Activated T-helper 1 cell treated with anti-CD3 and anti-CD28 coated beads, Interleukin-2, amount 50 U/mL, for 16 hours (primary cell): ENCODE measurements around the gene SIGMAR1.
"Not testable (repeated sequence)": the region's sequence is repeated elsewhere in the genome, so short reads cannot be mapped to it uniquely, and the experiment has no call there.

ENCODE experiments used
- DNase-seq, 2 donors: peaks; one replicate each; pipeline ENCODE4 v3.0.0-alpha.2; 2020; ENCODE audit warnings: low read depth in 1 of 2, low spot score in 1 of 2

SIGMAR1 gene

DNA sequence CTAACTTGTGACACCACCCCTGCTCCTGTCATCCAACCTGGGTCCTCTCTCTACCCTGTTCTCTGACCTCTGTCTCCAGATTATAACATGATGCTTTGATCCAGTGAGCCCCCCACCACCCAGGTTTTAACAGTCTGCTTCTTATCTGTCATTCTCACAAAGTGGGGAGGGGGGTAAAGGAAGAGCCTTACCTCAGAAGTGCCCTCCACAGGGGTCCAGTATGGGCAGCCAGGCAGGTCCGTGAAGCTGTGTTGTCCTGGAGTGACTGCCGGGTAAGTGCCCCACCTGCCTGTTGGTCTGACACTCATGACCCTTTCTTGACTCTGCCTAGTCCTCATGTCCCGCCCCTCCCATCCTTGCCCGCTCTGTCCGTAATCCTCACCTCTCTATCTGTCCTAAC lies 17.8 kb upstream of the SIGMAR1 start:
- no peak for DNase-seq

DNA sequence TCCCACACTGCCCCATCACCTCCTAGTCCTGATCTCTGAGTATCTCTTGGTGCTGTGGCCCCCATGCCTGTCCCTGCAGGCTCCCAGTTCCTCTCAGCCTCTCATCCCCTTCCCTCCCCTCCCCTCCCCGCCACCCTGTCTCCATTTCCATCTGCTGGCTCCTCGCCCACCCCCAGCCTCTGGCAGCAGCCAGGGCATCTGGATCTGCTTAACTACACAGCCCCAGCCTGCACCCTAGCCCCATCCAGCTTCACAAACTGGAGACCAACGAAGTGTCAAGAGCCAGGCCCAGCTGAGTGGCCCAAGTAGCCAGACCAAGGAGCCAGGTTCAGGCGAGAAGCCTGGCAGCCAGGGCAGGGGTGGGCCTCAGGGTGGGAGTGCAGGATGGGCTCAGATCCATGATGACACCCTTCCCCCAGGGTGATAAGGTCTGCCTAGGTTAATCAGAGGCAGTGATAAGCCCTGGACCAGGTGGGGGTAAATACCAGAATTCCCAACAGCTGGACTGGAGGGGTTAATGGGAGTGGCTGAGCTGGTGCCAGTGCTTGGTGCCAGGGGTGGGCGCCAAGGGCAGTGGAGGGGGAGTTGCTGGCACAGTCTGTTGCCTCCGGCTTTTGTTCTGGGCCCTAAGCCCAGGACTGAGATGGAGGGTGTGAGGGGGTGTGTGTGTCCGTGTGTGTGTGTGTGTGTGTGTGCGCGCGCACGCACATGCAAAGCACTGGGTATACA lies 16.9 kb upstream of the SIGMAR1 start:
- DNase-seq = no peak

DNA sequence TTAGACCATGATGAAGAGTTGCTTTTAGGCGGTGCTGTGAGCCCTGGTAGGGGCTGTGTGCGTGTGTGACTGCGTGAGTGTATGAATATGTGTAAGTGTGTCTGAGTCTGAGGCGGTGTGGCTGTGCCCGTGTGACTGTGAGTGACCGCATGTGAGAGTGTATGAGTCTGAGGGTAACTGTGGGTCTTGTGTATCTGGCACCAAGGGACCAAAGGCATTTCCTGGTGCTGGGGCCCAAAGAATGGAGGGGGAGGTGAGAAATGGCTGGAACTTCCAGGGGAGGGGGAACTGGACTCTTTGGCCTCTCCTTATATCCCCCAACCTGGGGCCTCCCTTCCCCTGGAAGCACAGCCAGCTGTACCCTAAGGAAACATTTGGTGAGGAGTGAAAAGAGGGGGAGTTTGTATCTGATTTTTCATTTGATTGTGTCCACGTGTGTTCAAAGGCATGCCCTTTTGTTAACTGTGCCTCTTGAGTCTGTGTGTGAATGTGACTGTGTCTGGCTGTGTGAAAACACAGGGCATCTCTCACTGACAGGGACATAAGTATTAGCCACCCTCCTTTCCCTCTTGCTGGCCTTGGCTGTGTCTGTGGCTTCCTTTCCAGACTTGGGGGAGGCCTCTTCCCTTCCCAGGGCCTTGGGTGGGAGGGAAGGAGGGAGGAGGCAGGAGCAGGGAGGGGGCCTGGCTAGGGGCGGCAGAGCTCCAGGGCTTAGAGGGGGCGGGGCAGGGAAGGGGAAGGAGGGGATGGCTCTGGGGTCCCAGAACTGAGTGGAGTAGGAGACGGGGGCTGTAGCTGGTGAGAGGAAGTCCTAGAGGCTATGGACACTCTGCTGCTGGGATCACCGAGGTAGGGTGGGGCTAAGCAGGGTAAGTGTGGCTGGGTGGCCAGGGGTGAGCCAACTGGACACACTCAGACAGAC lies 15.8 kb upstream of the SIGMAR1 start:
- DNase-seq = no peak

DNA sequence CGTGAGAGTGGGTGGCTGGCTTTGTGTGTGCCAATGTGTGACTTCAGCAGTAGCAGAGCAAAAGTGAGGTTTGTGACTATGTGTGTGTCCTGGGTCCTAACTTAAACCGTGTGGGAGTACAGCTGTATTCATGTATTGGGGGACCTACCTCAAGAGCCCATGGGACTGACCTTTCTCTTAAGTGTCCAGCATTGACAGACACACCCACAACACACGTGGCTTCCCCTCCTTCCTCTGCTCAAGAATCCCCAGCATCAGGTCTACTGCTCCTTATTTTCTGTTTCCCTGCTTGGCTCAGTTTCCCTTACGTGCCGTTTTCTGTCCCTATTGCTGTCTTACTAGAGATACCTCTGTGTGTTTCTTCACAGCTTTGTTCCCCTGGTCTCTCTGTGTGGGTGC lies 15.0 kb upstream of the SIGMAR1 start:
- DNase-seq = no peak

DNA sequence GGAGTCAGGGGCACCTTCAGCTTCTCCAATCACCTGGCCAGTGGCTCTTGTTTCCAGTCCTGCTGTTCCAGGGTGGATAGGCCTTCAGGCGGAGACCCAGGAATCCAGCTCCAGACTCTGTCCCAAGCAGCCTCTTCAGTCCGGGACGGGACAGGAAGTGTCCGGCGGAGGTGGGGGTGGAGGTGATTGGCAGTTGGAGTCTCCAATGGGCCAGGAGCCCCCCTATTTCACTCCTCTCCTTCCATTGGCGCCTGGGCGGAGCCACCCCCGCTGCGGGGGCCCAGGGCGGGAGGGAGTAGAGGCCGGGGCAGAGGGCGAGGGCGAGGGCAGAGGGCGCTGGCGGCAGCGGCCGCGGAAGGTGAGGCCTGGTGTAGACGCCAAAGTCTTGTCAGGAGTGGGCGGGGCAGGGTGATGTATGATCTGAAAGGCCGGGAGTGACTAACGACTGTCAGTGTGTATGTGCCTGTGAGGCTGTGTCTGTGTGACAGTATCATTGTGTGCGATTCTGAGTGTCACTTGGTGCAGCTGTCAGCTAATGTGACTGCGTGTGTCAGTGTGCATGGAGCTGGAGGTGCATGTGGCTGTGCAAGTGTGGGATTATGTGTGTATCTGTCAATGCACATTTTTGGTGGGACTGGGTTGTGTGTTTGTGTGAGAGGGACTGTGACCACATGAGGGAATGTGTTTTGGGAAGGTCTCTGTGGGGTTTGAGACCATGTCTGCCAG lies 14.5 kb upstream of the SIGMAR1 start, which contains the start of gene IL11RA:
IL11RA (plus strand) TSS at position 310 of the 726 bp plus-strand sequence. CDS start 3,033 bp downstream, outside the sequence.
- DNase-seq = no peak

DNA sequence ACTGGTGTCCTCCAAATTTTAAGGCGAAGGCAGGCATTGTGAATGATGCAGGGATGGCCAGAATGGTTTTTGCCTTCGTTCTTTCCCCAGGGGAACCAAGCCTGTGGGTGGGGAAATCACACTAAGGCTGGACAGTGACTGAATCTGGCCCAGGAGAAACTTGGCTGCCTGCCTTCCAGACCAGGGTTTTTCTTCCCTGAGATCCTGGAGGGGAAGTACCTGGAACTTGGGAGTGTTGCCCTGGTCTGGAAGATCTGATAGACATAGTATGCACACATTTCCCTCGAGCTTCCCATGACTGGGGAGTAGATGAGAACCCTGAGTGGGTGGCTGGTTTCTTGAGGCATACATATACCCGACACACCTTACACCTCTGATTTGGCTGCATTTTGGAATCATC lies 13.7 kb upstream of the SIGMAR1 start:
- no peak for DNase-seq

DNA sequence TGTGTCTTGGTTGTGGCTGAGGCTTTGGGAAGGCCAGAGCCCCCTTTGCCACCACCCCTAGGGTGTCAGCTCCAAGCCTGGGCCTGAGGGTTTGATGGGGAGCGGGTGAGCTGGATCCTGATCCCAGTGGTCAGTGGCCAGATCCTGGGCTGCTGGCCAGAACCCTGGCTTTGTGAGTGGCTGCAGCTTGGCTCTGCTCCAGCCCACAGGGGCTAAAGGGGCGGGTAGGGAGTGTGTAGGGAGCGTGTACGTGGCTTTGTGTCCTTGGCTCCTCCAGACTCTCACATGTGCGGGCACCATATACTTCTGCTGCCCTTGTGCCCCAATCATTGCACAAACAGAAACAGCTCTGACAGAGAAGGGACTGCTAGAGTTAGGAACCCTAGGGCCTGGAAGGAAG lies 13.2 kb upstream of the SIGMAR1 start:
- no peak for DNase-seq

DNA sequence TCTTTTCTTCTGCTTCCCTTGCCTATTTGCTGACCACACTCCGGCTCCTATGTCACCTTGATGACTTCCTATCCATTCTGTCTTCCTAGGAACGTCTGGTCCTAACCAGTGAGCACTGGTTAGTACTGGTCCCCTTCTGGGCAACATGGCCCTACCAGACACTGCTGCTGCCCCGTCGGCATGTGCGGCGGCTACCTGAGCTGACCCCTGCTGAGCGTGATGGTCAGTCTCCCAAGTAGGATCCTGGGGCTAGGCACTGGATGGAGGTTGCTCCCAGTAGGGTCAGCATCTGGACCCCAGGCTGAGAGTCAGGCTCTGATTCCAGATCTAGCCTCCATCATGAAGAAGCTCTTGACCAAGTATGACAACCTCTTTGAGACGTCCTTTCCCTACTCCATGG lies 11.1 kb upstream of the SIGMAR1 start:
- DNase-seq = no peak

DNA sequence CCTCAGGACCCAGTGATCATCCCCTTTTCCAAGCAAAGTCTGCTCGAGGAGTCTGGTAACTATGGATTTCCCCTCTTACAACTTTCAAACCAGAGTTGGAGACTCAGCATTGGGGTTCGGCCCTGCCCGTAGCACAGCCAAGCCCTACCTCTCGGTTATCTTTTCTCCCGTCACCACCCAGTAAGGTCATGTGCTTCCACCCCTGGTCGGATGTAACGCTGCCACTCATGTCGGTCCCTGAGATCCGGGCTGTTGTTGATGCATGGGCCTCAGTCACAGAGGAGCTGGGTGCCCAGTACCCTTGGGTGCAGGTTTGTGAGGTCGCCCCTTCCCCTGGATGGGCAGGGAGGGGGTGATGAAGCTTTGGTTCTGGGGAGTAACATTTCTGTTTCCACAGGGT lies 10.1 kb upstream of the SIGMAR1 start:
- DNase-seq = no peak

DNA sequence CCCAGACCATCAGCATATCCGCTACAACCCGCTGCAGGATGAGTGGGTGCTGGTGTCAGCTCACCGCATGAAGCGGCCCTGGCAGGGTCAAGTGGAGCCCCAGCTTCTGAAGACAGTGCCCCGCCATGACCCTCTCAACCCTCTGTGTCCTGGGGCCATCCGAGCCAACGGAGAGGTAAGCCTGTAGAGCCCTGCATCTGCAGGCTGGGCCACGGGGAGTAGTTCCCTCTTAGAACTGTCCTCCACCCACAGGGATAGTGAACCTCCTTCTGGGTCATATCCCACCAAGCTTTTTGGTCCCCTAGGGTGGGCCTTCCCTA lies 9.5 kb upstream of the SIGMAR1 start:
- DNase-seq = no peak

DNA sequence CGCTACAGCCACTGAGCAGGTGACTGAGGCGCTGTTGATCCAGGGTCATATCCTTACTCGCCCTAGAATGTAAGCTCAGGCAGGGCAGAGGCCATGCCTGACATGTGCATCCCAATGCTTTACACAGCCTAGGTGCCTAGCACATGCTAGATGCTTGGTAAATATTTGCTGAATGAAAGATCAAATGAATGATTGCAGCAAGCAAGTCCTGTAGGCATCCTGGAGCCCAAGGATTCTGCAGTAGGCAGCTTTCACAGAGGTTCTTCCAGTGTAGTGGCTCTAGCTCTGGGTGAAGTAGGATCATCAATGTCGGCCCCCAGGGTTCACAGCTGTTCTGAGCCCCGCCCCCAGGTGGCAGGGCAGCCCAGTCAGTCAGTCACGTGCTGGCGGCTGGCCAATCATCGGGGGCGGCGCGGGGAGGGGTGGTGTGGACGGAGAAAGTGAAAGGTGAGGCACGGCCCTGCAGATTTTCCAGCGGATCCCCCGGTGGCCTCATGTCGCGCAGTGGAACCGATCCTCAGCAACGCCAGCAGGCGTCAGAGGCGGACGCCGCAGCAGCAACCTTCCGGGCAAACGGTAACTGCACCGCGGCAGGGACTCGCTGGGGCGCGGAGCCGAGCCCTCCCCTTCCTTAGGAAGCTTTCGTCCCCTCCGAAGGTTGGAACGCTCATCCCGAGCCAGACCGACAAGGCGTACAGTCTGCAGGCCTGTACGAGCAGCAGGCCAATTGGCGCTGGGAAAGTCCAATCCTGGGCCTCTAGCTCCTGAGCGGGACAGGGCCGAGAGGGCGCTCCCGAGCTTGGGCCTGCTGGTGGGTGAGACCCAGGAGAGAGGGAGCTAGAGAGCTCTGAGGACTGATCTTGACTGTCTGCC lies 8.9 kb upstream of the SIGMAR1 start, which contains the start of gene GALT:
GALT (plus strand) TSS at position 465 of the 873 bp plus-strand sequence; CDS start at position 495, 30 bp downstream.
- peak; percentile 91 to 97 for DNase-seq

DNA sequence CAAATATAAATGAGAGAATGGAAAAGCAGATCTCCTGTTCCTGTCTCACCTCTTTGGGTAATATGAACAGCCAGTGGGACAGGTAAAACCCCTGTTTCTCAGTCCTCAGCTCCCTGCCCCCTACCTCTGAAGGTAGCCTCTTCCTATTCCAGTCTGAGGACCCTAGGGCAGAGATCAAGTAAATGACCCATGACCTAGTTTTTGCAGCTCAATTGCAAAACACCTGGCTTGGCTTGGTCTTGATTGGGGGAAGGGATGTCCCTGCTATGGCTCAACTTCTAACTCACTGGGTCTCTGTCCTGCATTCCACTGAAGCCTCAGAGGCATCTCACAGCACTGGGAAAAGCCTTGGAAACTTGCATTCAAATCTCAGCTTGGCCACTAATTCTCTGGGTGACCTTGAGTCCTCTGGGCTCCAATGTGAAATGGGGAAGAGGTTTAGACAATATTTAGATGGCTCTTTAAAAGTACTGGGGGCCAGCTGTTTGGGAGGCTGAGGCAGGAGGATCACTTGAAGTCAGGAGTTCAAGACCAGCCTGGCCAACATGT lies 7.3 kb upstream of the SIGMAR1 start:
- DNase-seq = no peak

DNA sequence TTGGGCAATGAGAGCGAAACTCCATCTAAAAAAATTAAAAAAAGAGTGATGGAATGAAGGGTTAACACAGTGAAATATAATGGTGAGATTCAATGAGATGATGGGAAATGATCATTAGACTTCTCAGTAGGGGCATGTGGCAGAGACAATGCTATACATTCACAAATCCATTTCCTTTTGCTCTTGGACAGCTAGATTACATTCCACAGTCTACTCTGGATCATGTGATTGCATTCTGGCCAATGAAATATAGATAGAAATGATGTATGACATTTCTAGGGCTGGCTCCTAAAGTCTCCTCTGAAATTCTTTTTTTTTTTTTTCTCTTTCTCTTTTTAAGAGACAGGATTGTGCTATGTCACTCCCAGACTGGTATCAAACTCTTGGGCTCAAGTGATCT lies 5.1 kb upstream of the SIGMAR1 start:
- DNase-seq = no peak

DNA sequence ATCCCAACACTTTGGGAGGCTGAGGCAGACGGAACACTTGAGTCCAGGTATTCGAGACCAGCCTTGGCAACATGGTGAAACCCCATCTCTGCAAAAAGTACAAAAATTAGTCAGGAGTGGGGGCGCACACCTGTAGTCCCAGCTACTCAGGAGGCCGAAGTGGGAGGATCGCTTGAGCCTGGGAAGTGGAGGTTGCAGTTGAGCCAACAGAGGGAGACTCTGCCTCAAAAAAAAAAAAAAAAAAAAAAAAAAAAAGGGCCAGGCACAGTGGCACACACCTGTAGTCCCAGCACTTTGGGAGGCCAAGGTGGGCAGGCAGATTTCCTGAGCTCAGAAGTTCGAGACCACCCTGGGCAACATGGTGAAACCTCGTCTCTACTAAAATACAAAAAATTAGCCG lies 1.7 kb upstream of the SIGMAR1 start:
- not testable (repeated sequence) for DNase-seq

DNA sequence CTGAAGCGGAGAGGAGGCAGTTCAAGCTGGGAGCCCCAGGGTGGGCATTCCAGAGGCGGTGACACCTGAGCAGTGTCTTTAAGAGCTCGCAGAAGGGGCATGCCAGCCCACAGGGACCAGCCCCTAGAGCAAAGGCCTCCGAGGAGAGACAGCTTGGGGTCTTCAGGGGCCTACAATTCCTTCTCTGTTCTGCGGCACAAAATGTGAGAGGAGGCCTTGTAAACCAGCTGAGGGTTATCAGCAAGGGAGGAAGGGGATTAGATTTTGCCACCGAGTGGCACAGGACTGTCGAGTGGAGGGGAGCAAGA lies 505 bp upstream of the SIGMAR1 start:
- no peak for DNase-seq

DNA sequence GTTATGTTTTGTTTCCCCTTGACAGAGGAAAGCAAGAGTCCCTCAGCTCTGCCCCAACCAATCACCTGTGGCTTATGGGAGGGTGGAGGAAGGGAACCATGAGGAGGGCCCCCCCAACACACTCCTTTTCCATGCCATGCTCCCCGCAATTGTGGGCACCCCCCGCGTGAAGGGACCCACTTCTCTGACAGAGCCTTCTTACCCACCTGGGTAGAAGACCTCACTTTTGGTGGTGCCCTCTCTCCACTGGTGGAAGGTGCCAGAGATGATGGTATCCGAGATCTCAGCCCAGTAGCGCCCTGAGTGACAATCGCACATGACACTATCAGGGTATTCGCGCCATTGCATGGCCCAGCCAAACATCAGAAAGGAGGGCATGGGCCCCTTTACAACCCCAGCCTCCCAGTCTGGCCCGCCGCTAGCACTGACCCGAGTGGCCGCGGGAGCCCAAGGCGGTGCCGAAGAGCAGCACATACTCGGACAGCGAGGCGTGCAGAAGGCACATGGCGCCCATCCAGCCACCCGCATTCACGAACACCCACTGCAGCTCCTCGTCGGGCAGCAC lies 714 bp downstream of the SIGMAR1 start:
- peak in 1 of 2 donors; percentile 19 for DNase-seq

DNA sequence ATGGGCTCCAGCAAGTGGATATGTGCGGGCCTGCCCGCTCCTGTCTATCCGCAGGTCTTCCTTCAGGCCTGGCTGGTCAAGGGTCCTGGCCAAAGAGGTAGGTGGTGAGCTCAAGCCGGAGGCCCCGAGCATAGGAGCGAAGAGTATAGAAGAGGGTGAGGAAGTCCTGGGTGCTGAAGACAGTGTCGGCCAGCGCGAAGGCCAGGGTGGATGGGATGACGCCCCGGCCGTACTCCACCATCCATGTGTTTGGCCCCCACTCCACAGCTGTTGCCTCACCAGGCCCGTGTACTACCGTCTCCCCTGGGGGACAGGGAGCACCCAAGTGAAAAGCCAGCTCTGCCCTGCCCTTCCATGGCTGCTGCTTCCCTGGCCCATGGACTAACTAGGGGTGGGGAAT lies 2.0 kb downstream of the SIGMAR1 start:
- no peak for DNase-seq

DNA sequence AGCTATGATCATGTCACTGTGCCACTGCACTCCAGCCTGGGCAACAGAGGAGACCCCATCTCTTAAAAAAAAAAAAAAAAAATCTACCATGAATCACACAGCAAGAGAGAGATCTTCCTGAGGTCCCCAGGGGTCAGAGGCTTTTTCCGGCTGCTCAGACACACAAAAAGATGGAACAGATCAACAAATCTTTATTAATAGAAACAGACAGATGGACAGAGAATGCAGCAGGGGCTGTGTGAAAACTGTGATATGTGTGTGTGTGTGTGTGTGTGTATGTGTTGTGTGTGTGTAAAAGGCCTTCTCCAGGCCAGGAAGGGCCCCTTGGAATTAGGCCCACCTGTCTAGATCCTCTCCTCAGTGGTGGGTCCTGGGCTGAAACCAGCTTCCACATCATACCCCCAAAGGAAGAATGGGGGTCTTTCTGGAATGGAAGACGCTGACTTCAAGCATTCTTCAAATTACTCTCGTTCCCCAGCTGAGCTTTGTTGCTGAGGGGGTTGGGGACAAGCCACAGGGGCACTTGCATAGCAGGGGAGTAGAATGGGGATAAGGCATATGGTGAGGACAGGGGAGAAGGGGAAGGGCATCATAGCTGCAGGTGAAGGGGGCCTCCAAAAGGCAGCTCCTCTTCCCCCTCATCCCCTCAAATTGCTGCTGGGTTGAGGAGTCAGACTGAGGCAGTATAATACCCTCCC lies 2.9 kb downstream of the SIGMAR1 start:
- no peak for DNase-seq

DNA sequence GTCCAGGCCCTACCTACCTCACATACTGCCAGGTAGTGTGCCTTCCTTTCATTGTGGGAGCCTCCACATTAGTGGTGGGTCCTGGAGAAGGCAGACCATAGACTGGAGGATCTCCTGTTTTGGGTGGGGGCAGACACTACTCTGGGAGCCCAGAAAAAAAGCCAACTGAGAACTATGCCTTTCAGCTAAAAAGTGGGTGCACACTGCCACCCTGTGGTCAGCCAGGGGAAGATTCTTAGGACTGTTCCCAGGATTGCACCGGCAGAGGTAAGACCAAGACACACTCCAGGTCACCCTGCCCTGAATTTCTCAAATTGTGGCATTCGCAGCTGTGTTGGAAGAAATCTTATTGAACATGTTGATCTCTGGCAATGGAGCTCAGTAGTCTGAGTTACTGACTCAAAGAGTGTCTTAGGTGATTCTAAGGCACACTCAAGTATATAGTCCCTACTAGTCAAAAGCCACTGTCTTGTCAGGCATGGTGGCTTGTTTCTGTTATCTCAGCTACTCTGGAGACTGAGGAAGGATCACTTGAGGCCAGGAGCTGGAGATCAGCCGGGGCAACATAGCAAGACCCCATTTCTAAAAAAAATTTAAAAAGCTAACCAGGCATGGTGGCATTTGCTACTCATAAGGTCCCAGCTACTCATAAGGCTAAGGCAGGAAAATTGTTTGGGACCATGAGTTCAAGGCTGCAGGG lies 3.6 kb downstream of the SIGMAR1 start:
- peak; percentile 52 to 54 for DNase-seq
